NCI-H2227 (cell line): ENCODE data around the gene LACTBL1.

Experiments used
- DNase-seq: peaks from one replicate; lab custom pipeline; 2025; ENCODE audit not compliant: unreplicated experiment; lab: John Stamatoyannopoulos, UW

The LACTBL1 gene

GRCh38 chr1:22914156-22914555 lies 58.5 kb downstream of the LACTBL1 start:
- no peak for DNase-seq

GRCh38 chr1:22913421-22914141 lies 59.1 kb downstream of the LACTBL1 start:
- DNase-seq, result no peak

- DNase-seq, result no peak
Observed at GRCh38 chr1:22912311-22912710, 60.4 kb downstream of the LACTBL1 start.

GRCh38 chr1:22910986-22911651 lies 61.5 kb downstream of the LACTBL1 start:
- no peak for DNase-seq

- no peak for DNase-seq
Observed at GRCh38 chr1:22910286-22910685, 62.4 kb downstream of the LACTBL1 start.

GRCh38 chr1:22908880-22909426 lies 63.7 kb downstream of the LACTBL1 start:
- DNase-seq, result no peak

GRCh38 chr1:22907528-22907927 lies 65.1 kb downstream of the LACTBL1 start:
- no peak for DNase-seq

- no peak for DNase-seq
Observed at GRCh38 chr1:22906968-22907367, 65.7 kb downstream of the LACTBL1 start.

GRCh38 chr1:22903113-22903512 lies 69.6 kb downstream of the LACTBL1 start:
- DNase-seq, result no peak
